ENCODE measurements around the gene DCLRE1B.

Gene DCLRE1B

GRCh38 chr1:113887402-113888175, 17.5 kb upstream of the DCLRE1B start, which contains the start of gene BCL2L15:
BCL2L15 (minus strand) TSS chr1:113887581; CDS start chr1:113887375, 206 bp downstream.
- DNase-seq (ENCODE audit: low read depth): peak; percentile 22

DNA sequence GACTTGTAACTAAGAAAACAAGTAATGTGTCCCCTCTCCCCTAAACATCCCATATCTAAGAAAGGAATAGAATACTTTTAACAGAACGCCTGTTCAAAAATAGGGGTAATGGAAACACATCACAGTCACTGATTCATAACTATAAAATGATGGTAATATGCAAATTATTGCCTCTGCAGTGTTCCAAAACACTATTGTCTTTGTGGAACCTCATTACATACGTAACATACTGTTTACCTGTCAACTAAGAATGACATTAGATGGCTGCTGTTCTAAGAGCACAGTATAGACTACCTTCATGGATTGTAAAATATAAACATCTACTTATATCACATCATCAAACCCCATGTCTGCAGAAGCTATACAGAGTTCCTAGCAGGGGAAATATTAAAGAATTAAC, 14.3 kb upstream of the DCLRE1B start:
- no peak for DNase-seq (ENCODE audit: low read depth)

DNA sequence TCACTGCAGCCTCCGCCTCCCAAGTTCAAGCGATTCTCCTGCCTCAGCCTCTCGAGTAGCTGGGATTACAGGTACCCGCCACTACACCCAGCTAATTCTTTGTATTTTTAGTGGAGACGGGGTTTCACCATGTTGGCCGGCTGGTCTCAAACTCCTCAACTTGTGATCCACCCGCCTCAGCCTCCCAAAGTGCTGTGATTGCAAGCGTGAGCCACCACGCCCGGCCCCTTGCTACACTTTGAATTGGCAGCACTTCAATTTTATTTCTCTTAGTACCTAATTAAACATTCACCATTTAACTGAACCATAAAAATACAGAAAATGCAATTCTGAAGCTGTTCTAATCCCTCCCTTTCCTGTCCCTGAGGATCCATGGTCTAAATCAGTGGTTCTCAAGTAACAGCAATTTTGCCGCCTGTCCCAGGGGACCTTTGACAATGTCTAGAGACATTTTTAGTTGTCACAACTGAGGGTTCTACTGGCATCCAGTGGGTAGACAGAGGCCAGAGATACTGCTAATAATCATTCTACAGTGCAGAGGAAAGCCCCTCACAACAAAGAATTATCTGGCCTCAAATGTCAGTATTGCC, 13.4 kb upstream of the DCLRE1B start:
- DNase-seq (ENCODE audit: low read depth): no peak

GRCh38 chr1:113893267-113893666, 11.9 kb upstream of the DCLRE1B start:
- DNase-seq (ENCODE audit: low read depth): no peak

DNA sequence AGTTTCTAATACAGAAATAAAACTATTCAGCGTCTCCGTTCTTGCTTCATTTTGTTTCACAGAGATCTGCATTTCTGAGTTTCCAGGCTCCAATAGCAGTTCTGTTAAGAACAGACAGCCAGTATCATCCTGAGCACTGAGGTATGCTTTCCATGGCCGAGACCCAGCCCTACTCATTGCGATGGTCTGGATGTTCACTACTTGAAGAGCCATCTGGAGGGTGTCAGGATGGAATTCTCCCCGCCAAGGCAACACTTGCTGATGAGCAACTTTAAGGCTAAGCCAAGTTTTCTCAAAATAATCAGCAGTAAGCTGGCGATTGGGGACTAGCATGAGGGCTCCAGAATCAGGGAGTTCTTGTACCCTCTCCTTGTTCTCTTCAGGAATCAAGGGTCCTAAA, 10.0 kb upstream of the DCLRE1B start:
- no peak for DNase-seq (ENCODE audit: low read depth)

- DNase-seq (ENCODE audit: low read depth): no peak
Observed at GRCh38 chr1:113895961-113896360, 9.2 kb upstream of the DCLRE1B start.

DNA sequence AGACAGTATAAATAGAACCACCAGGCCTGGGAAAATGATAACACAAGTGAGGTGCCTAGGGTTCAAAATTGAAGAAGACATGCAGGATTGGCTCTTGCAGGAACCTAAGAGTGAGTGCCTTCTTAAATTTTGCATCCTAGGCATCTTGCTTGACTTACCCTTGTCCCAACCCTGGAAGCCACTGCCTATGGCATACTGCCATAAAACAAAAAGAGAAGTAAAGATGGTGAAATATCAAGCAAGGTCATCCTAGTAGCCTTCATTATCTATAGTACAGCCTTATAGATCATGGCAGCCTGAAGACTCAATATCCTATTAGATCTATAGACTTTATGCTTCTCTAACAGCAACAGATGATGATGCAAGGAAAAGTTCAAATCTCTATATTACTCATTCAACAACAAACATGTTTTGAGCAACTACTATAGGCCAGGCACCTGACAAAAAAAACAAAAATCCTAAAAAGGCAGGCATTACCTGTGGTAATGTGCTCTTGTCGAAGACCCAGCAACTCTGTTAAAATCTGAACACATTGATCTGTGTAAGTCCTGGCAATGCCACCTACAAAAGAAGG, 6.8 kb upstream of the DCLRE1B start:
- no peak for DNase-seq (ENCODE audit: low read depth)

GRCh38 chr1:113899111-113899510, 6.0 kb upstream of the DCLRE1B start:
- DNase-seq (ENCODE audit: low read depth): no peak

- DNase-seq (ENCODE audit: low read depth): no peak
Observed at GRCh38 chr1:113901191-113901590, 3.9 kb upstream of the DCLRE1B start.

- DNase-seq (ENCODE audit: low read depth): no peak
Observed at GRCh38 chr1:113903501-113904292, 1.4 kb upstream of the DCLRE1B start.

GRCh38 chr1:113904293-113904673, 843 bp upstream of the DCLRE1B start:
- no peak for DNase-seq (ENCODE audit: low read depth)

GRCh38 chr1:113905435-113905861, 322 bp downstream of the DCLRE1B start:
- no peak for DNase-seq (ENCODE audit: low read depth)

GRCh38 chr1:113912594-113913311, 7.6 kb downstream of the DCLRE1B start:
- peak; percentile 68 for DNase-seq (ENCODE audit: low read depth)

DNA sequence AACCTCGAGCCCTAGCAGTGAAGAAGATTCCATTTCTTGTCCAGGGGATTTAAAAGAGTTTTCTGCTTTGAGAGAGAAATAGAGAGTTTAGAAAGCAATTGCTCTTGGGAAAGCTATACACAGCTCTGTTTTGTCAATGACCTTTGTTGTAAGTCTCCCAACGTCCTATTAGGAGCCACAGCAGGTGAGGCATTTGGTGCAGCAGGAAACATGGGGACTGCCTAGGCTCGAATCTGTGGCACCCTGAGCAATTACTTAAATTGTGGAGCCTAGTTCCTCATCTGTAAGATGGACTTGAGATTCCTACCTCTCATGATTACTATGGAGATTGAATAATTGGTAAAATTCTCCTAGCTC, 8.2 kb downstream of the DCLRE1B start:
- no peak for DNase-seq (ENCODE audit: low read depth)

- no peak for DNase-seq (ENCODE audit: low read depth)
Observed at GRCh38 chr1:113913887-113914664, 8.9 kb downstream of the DCLRE1B start.

DNA sequence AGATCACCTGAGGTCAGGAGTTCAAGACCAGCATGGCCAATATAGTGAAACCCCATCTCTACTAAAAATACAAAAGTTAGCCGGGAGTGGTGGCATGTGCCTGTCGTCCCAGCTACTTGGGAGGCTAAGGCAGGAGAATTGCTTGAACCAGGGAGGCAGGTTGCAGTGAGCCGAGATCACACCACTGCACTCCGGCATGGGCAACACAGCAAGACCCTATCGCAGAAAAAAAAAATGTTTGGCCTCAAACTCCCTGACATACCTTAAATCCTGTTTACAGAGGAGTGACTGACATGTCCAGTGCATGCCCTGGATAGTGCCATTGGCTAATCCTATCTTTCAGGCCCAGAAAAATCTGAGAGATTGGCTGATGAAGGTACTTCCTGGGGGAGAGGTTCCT, 11.8 kb downstream of the DCLRE1B start:
- DNase-seq (ENCODE audit: low read depth): no peak

- DNase-seq (ENCODE audit: low read depth): peak; percentile 81
Observed at GRCh38 chr1:113917400-113918082, 12.4 kb downstream of the DCLRE1B start.

- no peak for DNase-seq (ENCODE audit: low read depth)
Observed at GRCh38 chr1:113918243-113918642, 13.1 kb downstream of the DCLRE1B start.

DNA sequence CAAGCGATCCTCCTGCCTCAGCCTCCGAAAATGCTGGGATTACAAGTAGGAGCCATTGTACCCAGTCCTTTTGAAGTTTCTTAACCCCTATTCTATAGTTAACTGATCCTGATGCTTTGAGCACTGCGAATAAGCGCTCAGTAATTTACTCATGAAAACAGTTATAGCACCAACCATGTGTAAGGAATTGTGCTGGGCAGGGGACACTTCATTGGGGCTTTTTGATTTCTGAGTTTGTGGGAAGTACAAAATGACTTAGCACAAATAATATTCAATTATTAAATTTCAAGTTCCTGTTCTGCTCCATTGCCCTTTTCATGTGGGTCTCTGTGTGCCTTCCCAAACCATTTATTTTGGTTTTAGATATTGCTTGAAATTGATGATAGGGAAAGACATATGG, 17.8 kb downstream of the DCLRE1B start:
- DNase-seq (ENCODE audit: low read depth): no peak

- no peak for DNase-seq (ENCODE audit: low read depth)
Observed at GRCh38 chr1:113924473-113924872, 19.3 kb downstream of the DCLRE1B start.
